Inflammatory macrophage treated with lipopolysaccharide for 1 hour (primary cell): Measurements from ENCODE around the gene ATP4A.

Source experiments
- DNase-seq, 2 donors: peaks; one replicate each; pipeline ENCODE4 v3.0.0-alpha.2; 2020 to 2022

Gene ATP4A

DNA sequence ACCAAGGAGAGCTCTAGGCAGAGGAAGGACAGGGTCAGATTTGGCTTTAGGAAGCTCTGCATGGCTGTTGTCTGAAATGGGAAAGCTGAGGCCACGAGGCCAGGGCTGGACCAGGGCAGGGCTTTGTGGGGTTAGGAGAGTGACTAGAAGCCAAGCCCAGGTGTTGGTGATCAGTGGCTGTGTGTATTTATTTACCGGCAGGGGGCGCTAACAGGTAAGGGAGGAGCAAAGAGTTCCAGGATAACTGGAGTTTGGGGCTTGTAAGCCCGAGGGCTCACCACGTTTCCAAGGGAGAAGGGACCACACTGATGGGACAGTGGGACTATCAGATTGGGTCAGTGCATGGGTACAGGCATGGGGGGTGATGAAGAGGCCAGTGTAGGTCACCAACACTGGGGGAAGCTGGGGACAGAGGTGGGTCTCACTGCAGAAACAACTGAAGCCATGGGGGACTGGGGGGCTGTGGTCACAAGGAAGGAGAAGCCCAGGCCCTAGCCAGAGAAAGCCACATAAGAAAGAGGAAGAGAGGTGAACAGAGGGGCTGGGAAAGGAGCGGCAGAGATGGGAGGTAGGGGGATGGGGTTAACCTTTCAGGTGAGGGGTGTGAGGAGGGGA, 14.2 kb downstream of the ATP4A start:
- DNase-seq: peak; percentile 47 to 76

- no peak for DNase-seq
Observed at GRCh38 chr19:35546532-35546931, 16.9 kb downstream of the ATP4A start.

DNA sequence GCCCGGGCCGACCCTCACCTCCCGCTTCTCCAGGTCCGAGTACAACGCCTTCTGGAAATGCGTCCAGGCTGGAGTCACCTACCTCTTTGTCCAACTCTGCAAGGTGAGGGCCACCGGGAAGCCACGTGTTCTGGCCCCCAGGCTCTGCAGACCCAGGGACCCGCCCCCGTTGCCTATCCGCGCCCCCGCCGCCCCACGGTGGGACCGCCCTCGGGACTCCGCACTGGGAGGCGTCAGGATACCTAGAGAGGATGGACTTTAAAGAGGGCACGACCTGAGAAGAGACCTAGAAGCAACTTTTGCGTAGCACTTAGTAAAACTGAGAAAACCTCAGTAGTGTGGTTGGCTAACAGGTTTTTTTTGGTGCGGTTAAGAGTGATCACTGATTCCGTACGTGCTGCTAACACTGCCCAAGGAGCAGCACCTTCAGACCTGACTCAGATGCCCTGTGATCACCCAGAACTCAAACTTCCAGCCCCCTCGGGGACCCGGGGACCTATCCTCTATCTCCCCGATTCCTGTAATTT, 17.5 kb downstream of the ATP4A start:
- DNase-seq: no peak

DNA sequence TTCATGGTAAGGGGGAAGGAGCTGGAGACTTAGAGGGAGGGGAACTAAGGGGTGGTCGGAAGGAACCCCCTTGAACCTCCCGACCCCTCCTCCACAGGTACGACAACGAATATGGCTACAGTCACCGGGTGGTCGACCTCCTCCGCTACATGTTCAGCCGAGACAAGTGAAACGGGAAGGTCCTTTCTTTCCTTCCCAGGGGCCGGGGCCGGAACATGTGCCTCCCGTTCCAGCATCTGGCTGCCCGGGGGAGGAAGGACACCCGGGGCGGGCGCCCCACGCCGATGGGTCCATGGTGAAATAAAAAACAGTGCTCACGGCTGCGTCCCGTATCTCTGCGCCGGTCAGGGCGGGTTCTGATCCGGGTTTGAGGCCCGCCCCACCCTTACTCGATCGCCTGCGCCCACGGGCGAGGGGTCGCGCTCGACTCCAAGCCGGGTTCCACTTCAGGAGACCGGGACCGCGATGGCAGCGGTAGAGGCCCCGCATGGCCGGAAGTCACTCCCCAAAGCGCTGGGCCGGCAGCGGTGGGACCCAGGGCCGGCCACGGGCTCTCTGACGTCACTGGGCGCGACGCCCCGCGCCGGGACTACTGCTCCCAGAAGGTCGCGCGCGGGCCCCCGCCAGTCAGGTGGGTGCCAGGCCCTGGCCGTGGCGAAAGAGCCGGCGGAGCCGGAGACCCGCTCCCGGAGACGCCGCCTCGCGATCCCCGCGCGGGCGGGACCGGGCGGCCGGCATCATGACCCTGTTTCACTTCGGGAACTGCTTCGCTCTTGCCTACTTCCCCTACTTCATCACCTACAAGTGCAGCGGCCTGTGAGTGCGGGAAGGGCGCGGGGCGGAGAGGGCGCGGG, 18.2 kb downstream of the ATP4A start, which contains the start of gene TMEM147:
Gene TMEM147, plus strand, starts transcription at position 626 of the 854 bp plus-strand sequence. Its CDS starts 114 bp downstream, at position 740.
- peak; percentile 85 to 91 for DNase-seq

GRCh38 chr19:35544110-35544802, 19.2 kb downstream of the ATP4A start:
- DNase-seq: no peak

GRCh38 chr19:35543280-35544109, 20.0 kb downstream of the ATP4A start:
- no peak for DNase-seq

DNA sequence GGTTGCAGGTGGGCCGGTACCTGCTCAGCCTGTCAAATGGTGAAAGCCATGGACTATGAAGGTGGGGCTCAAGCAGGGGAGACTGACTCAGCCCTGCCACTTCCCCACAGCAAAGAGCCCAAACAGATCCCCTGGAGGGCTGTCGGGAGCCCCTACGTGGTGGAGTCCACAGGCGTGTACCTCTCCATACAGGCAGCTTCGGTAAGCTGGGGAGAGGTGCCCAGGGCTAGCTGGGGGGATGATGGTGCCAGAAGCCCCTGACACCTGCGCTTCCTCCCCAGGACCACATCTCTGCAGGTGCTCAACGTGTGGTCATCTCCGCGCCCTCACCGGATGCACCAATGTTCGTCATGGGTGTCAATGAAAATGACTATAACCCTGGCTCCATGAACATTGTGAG, 21.2 kb downstream of the ATP4A start:
- DNase-seq: no peak

- no peak for DNase-seq
Observed at GRCh38 chr19:35540356-35540927, 23.0 kb downstream of the ATP4A start.

- DNase-seq: no peak
Observed at GRCh38 chr19:35539850-35540249, 23.6 kb downstream of the ATP4A start.

GRCh38 chr19:35539314-35539713, 24.1 kb downstream of the ATP4A start:
- DNase-seq: no peak

DNA sequence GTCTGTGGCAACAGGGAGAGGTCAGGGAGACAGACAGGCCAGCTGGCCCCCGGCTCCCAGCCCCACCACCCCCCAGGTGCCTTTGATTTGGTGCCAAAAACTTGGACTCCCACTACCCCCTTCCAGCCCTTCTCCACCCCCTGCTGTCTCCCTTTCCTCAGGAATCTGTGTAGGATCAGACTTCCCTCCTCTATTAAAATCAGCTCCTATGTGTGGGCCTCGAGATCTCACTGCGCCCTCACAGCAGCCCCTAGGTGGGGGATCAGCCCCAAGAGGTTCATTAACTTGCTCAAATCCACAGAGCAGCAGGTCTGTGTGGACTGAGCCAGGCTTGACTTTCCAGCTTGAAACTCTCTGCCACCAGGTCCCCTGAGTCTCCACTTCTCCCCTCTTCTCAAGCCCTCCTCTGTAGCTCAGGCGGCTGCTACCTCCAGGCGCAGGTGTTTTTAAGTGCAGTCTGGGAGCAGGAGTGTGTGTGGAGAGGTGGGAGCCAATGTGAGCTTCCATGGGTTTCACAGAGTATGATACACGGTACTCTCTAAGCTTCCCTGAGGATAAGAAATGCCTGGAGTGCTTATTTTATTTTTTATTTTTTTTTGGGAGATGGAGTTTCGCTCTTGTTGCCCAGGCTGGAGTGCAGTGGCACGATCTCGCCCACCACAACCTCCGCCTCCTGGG, 28.5 kb downstream of the ATP4A start:
- DNase-seq: no peak

DNA sequence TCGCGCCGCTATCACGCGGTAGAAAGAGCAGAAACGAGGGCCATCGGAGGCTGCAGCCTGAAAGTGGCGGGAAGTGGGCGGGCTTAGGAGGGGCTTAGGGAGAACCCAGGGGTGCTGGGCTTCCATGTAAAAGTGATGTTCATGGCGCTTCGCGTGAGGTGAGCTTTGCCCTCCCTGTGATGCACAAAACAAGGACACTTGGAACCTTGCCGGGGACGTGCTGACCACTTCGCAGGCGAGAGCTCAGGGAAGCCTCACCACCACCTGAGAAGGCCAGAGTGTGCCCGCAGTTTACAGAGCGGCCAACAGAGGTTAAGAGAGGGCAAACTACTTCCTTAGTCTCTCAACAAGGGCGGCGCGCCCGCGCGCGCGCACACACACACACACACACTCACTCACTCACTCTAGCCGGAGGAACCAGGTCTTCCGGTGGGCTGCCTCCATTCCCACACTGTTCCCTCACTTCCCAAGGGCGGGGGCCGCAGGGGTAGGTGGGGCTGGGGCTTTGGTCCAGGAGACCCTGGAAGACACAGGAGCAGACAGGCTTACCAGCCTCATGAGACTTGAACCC, 29.6 kb downstream of the ATP4A start:
- peak; percentile 15 to 18 for DNase-seq

GRCh38 chr19:35533201-35533821, 30.1 kb downstream of the ATP4A start, which contains the start of gene GAPDHS:
TSS of gene GAPDHS (plus strand) at chr19:35533456. CDS start at chr19:35533528, 72 bp downstream.
- no peak for DNase-seq

DNA sequence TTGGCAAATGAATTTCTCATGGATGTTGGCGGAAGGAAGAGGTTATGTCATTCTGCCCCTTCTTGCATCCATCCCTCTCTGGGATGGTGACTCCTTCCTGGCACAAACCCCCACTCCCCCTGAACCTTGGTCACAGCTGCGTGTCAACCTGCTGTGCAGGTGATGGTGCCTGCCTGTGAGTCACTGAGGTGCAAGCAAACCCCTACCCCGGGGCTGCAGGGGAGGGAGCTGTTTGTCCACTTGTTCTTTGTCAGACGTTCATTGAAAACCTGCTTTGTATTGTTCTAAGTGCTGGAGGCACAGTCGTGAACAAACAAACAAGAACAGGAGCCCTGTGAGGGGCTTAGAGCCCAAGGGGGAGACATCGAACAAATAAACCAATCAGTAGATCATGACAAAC, 32.2 kb downstream of the ATP4A start:
- DNase-seq: no peak

GRCh38 chr19:35529241-35530218, 33.9 kb downstream of the ATP4A start:
- DNase-seq: no peak

DNA sequence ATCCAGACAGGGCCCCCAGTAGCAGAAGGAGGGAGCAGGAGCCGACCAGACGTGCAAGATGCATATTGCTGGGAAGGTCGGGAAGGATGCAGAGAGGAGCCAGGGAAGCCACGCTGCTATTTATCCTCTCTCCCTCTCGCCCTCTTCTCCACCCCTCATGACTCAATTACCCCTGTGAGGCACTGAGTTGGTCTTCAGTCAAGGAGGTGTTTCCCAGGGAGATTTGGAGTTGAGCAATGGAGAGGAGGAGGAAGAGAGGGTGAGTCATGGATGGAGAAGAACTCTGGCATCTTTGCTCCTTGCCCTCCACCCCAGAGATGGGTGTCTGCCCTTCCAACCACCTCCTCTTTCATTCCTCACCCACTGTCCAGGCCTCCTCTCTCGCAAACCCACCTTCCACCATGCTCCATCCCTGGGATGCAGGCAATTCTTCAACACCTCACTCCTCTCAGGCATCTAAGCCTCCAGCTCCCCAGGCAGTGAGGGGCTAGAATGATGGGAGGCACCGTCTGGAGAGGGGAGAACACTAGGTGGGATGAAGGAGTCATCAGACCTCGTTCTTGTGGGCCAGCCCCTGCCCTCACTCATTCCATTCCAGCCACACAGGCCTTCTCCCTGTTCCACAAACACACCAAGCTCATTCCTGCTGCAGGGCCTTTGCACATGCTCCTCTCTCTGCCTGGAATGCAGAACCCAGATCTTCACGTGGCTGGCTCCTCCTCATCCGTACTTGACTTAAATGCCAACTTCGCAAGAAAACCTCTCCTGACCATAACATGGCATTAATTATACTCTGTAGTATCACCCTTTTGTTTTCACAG, 35.0 kb downstream of the ATP4A start, which contains the start of gene SBSN:
Gene SBSN, minus strand, starts transcription at position 94 of the 821 bp plus-strand sequence. Its CDS starts 30 bp downstream, at position 64.
- peak; percentile 23 to 63 for DNase-seq

- DNase-seq: no peak
Observed at GRCh38 chr19:35525873-35526272, 37.6 kb downstream of the ATP4A start.

DNA sequence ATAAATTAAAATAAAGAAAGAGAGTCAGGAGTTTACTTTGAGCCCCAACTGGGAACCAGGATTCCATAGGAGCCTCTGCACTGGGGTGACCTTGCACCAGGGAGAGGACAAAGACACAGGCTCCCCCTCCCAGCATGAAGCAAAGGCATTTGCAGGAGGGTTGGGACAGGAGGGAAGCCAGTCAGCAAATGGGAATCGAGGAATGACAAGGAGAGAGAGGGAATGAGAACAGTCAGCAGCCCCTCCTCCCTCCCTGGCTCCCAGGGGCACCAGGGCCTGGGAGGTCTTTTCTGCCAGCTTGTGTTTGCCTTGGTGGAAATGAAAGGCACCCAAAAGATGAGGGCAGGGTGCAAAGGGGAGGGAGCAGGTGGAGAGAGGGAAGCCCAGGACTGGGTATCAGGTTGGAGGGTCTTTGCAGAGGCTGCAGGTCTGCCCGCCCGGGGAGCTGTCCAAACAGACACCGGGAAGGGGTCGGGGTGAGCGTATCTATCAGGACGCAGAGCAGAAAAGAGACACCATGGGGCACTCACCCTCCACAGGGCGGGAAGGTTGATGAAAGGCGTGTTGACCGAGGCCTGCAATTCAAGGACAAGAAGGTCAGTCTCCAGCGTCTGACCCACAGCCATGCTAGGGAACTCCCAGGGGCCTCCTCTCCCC, 39.1 kb downstream of the ATP4A start:
- no peak for DNase-seq
